Sigmoid colon (tissue), 4 donors: ENCODE data around the gene BRPF1.

Experiments used
- EP300 ChIP-seq, 4 donors: sonication (generic); formaldehyde crosslinking; IDR thresholded peaks; one replicate each; pipeline ENCODE4 v1.6.1; 2017; ENCODE audit warnings: antibody characterized with exemption in 4 of 4
- POLR2A ChIP-seq, 2 donors: fragments of 450-650 bp; IDR thresholded peaks; one replicate each; pipeline ENCODE4 v1.6.1; 2016; ENCODE audit warnings: antibody characterized with exemption in 2 of 2, mild to moderate bottlenecking in 2 of 2, moderate library complexity in 2 of 2
- TF ChIP-seq, protein P1 (sequence below), 4 experiments: fragments of 450-650 bp in 3 of 4; fragments of 200-600 bp in 1 of 4; IDR thresholded peaks; one replicate each; pipeline ENCODE4 v1.5.1; 2016 to 2019; ENCODE audit warnings: antibody characterized with exemption in 4 of 4, mild to moderate bottlenecking in 3 of 4, moderate library complexity in 2 of 4

- TF ChIP-seq, protein P1, sequence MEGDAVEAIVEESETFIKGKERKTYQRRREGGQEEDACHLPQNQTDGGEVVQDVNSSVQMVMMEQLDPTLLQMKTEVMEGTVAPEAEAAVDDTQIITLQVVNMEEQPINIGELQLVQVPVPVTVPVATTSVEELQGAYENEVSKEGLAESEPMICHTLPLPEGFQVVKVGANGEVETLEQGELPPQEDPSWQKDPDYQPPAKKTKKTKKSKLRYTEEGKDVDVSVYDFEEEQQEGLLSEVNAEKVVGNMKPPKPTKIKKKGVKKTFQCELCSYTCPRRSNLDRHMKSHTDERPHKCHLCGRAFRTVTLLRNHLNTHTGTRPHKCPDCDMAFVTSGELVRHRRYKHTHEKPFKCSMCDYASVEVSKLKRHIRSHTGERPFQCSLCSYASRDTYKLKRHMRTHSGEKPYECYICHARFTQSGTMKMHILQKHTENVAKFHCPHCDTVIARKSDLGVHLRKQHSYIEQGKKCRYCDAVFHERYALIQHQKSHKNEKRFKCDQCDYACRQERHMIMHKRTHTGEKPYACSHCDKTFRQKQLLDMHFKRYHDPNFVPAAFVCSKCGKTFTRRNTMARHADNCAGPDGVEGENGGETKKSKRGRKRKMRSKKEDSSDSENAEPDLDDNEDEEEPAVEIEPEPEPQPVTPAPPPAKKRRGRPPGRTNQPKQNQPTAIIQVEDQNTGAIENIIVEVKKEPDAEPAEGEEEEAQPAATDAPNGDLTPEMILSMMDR (IDR thresholded peaks at IDR 0.05) = no peak
- no peak for TF ChIP-seq EP300 (IDR thresholded peaks at IDR 0.05)
- TF ChIP-seq POLR2A (IDR thresholded peaks at IDR 0.05) = no peak
These were observed 41.8 kb upstream of the BRPF1 start for GRCh38 chr3:9689757-9690156.
